Heart left ventricle (tissue), 16 donors: ENCODE measurements around the gene ARHGEF12. TPM values are rescaled to one million over a fixed set of nuclear protein-coding genes. Genes with fewer than 3 reads are reported as not detected.

Experiments used
- ATAC-seq, 4 donors: fragments of 200-7000 bp; cut with Tn5 transposase; one replicate each; pipeline ENCODE4 v1.9.1; 2020 to 2022; ENCODE audit warnings: moderate library complexity in 4 of 4, mild to moderate bottlenecking in 3 of 4, moderate number of reproducible peaks in 1 of 4
- DNase-seq, 5 donors: peaks; one replicate each; pipeline ENCODE4 v3.0.0-alpha.2; 2020
- H3K27ac ChIP-seq, 12 donors: fragments of 200-600 bp; sonication (generic) in 4 of 12; one replicate each; pipeline versions ENCODE4 v1.5.0 to v1.8.0; 2016 to 2022; ENCODE audit warnings: mild to moderate bottlenecking in 2 of 12
- H3K27me3 ChIP-seq, 9 donors: fragments of 200-600 bp; sonication (generic) in 2 of 9; one replicate each; pipeline versions ENCODE4 v1.5.1 to v1.8.0; 2016 to 2022; ENCODE audit warnings: mild to moderate bottlenecking in 3 of 9
- H3K36me3 ChIP-seq, 9 donors: fragments of 200-600 bp; sonication (generic) in 2 of 9; one replicate each; pipeline versions ENCODE4 v1.5.0 to v1.8.0; 2018 to 2022; ENCODE audit warnings: mild to moderate bottlenecking in 2 of 9
- H3K4me1 ChIP-seq, 12 donors: fragments of 200-600 bp; sonication (generic) in 4 of 12; one replicate each; pipeline versions ENCODE4 v1.5.0 to v1.8.0; 2016 to 2022; ENCODE audit warnings: mild to moderate bottlenecking in 3 of 12
- H3K4me3 ChIP-seq, 12 donors: fragments of 200-600 bp; sonication (generic) in 4 of 12; one replicate each; pipeline versions ENCODE4 v1.5.0 to v1.8.0; 2017 to 2022; ENCODE audit warnings: mild to moderate bottlenecking in 9 of 12, moderate library complexity in 4 of 12
- H3K9me3 ChIP-seq, 12 donors: fragments of 200-600 bp; sonication (generic) in 4 of 12; one replicate each; pipeline versions ENCODE4 v1.5.0 to v1.8.0; 2016 to 2022; ENCODE audit warnings: mild to moderate bottlenecking in 1 of 12
- POLR2A ChIP-seq, 2 donors: fragments of 450-650 bp; IDR thresholded peaks; one replicate each; pipeline ENCODE4 v1.6.1; 2017; ENCODE audit warnings: antibody characterized with exemption in 2 of 2, mild to moderate bottlenecking in 2 of 2, moderate library complexity in 2 of 2
- WGBS, 4 donors: extraction: QIAGEN DNeasy Blood & Tissue Kit in 2 of 4; methylation state at CpG; one replicate each; pipeline versions ENCODE4 v1.1.5 to v1.1.7; 2013 to 2018; 5-methylcytosine and 5-hydroxymethylcytosine counted together
- intact Hi-C, 10 donors: fragments of 100-400 bp; cut with DNase I; formaldehyde crosslinking; loops; one replicate each; pipeline versions ENCODE4 v1.11.1 to v1.14.2; 2022
- polyA plus RNA-seq, 2 donors: library from polyadenylated mRNA; stranded (reverse); fragments of 200-250 nt; gene quantifications; one replicate each; pipeline ENCODE4 v1.2.3, GENCODE V29; 2013
- total RNA-seq, 9 donors: library from RNA; depleted of rRNA in 2 of 9; stranded (reverse); fragments of >200 nt in 2 of 9; fragmentation: NEBNext Ultra II Directional in 3 of 9; extraction: Animal tissue kit (Norgen Biotek cat#: 25700) in 3 of 9; gene quantifications; one replicate each; pipeline versions ENCODE4 v1.1.0 to v1.2.4, GENCODE V29; 2016 to 2023
- TF ChIP-seq, protein P1 (sequence below), 12 donors: fragments of 200-600 bp; sonication (generic) in 4 of 12; IDR thresholded peaks; one replicate each; pipeline versions ENCODE4 v1.5.0 to v1.8.0; 2018 to 2022; ENCODE audit warnings: antibody characterized with exemption in 12 of 12, mild to moderate bottlenecking in 5 of 12
- donor health status: ischemic (EF 13 %, LVEDD 7.1; RV severe dilation, severe dysfunction).
- donor health status: healthy with polysubstance abuse.
- donor health status: DM: no; HTN: yes; CAD: no.
- donor health status: DM: no; HTN: no; CAD: no.
- donor health status: ischemic (EF 25% LVEDD 6.9; RV normal size, moderate dysfunction).
- donor health status: ischemic (EF 25% LVEDD 5.7; RV mildly dilated, moderate dysfunction).
- donor health status: healthy.
- donor health status: DM: yes; HTN: yes; CAD: no.
- donor health status: ischemic (EF 35%, LVEDD 5.7; RV mildly dilated, moderate dysfunction).
- donor health status: nonischemic (EF 11% LVEDD 7.7; RV severe dilation, severe dysfunction).
- donor health status: DM: yes; HTN: yes; CAD: no.
- donor health status: PGD.
- donor health status: ischemic (EF 29% LVEDD 5.4; RV normal size, mild dysfunction).
- donor health status: nonischemic (EF 23%, LVEDD 6.1; RV moderate dilation, normal function).

Gene ARHGEF12
- total and polyA plus RNA-seq, 11 donors, result 22.0 to 140 (median 112) TPM

DNA sequence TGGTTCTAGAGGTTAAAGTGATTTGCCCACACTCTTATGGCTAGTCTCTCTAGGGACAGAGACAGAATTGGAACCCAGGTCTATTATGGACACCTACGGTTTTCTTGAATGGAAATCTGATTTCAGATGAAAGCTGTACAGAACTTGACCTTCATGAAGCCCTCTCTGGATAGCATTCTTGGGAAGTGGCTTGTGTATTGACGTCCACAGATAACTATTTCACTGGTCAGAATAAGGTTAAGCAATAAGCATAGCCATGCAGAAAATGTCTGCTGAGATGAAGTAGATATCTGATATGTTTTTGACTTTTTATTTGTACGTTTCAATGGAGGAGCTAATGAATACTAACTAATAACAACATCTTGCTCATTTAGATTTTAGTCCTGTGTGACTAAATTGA lies 10.0 kb upstream of the ARHGEF12 start:
- intact Hi-C loops, result loop anchor here in 1 of 10 donors (10.0 kb wide), 1 partner anchor 359 kb away; no protein-coding TSS in a partner anchor
- WGBS, 4 donors, result 25 to 39% (median 33%) methylated on average over 3 of the region's 3 CpGs
- TF ChIP-seq POLR2A (IDR thresholded peaks at IDR 0.05), result no peak
- TF ChIP-seq, protein P1, sequence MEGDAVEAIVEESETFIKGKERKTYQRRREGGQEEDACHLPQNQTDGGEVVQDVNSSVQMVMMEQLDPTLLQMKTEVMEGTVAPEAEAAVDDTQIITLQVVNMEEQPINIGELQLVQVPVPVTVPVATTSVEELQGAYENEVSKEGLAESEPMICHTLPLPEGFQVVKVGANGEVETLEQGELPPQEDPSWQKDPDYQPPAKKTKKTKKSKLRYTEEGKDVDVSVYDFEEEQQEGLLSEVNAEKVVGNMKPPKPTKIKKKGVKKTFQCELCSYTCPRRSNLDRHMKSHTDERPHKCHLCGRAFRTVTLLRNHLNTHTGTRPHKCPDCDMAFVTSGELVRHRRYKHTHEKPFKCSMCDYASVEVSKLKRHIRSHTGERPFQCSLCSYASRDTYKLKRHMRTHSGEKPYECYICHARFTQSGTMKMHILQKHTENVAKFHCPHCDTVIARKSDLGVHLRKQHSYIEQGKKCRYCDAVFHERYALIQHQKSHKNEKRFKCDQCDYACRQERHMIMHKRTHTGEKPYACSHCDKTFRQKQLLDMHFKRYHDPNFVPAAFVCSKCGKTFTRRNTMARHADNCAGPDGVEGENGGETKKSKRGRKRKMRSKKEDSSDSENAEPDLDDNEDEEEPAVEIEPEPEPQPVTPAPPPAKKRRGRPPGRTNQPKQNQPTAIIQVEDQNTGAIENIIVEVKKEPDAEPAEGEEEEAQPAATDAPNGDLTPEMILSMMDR (IDR thresholded peaks at IDR 0.05), result no peak
- H3K27me3 ChIP-seq, result peaks cover 0 to 44% (median 0%) of the 10 kb centered on the region in 9 donors
- peaks cover 0 to 30% (median 8%) of the 10 kb centered on the region in 9 donors for H3K36me3 ChIP-seq
- DNase-seq, result no peak
- peak overlapping the region; percentile 87 to 98 (median 94) for H3K27ac ChIP-seq
- H3K4me1 ChIP-seq, result peaks cover 3 to 39% (median 26%) of the 10 kb centered on the region in 12 donors
- peak overlapping the region; percentile 63 to 97 (median 78) for H3K4me3 ChIP-seq
- H3K9me3 ChIP-seq, result no peaks in the 10 kb centered on the region
- ATAC-seq, result peak in 2 of 4 donors; percentile 5 to 42

DNA sequence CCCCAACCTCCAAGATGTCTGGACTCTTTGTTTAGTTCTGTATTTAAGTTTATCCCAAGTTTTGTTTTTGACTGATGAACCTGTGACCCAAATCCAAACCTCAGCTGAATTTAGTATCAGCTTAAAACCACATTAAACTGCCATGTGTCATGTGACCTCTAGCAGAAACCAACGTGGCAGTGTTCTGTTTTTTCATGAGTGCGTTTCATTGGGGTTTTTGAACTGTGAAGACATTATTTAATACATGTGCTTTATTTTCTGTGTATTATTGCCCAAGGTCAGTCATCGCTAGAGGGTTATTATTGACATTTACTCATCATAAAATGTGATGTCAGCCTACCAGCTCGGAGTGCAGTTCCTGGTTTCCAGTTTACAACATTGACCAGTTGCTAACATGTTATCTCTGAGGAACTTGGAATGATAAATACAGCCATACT lies 9.3 kb upstream of the ARHGEF12 start:
- intact Hi-C loops, result loop anchor here in 1 of 10 donors (10.0 kb wide), 1 partner anchor 358 kb away; no protein-coding TSS in a partner anchor
- H3K9me3 ChIP-seq, result no peaks in the 10 kb centered on the region

DNA sequence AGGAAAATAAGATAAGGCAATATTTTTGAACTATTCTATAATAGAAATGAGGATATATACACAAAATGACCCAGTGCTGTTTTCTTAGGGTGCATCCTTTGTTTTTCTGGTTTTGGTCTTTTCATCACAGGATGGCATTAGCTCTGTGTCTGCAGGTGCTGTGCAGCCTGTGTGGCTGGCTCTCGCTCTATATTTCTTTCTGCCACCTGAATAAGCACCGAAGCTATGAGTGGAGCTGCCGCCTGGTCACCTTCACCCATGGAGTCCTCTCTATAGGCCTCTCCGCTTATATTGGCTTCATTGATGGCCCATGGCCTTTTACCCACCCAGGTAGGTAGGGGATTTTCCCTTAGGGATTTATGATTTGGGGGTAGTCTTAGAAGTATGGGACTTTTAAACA lies 8.9 kb upstream of the ARHGEF12 start:
- WGBS, 4 donors, result 66 to 78% (median 70%) methylated on average over 4 of the region's 4 CpGs
- H3K4me3 ChIP-seq, result peak overlapping the region in 1 of 12 donors; percentile 76
- DNase-seq (no peak), ATAC-seq (no peak)
- peaks cover 3 to 50% (median 37%) of the 10 kb centered on the region in 12 donors for H3K4me1 ChIP-seq
- intact Hi-C loops, result loop anchor here in 1 of 10 donors (10.0 kb wide), 1 partner anchor 357 kb away; no protein-coding TSS in a partner anchor
- peaks cover 0 to 33% (median 8%) of the 10 kb centered on the region in 9 donors for H3K36me3 ChIP-seq
- TF ChIP-seq POLR2A (IDR thresholded peaks at IDR 0.05), result no peak
- TF ChIP-seq, protein P1 (IDR thresholded peaks at IDR 0.05), result no peak
- peaks cover 0 to 49% (median 0%) of the 10 kb centered on the region in 9 donors for H3K27me3 ChIP-seq
- no peaks in the 10 kb centered on the region for H3K9me3 ChIP-seq
- H3K27ac ChIP-seq, result peak overlapping the region in 9 of 12 donors; percentile 41 to 98 (median 95)

More for the DNA sequence above, 9.3 kb upstream of the ARHGEF12 start:
- Histone ChIP-seq H3K4me1 (peaks cover 3 to 46% (median 32%) of the 10 kb centered on the region in 12 donors), H3K36me3 (peaks cover 0 to 33% (median 8%) of the 10 kb centered on the region in 9 donors), H3K4me3 (peak overlapping the region in 7 of 12 donors; percentile 76 to 97 (median 85)), H3K27me3 (peaks cover 0 to 46% (median 0%) of the 10 kb centered on the region in 9 donors), H3K27ac (peak overlapping the region; percentile 87 to 98 (median 94))
- TF ChIP-seq, protein P1 (IDR thresholded peaks at IDR 0.05), result no peak
- no peak for TF ChIP-seq POLR2A (IDR thresholded peaks at IDR 0.05)
- 23 to 37% (median 30%) methylated on average over 4 of the region's 4 CpGs for WGBS, 4 donors
- DNase-seq (no peak), ATAC-seq (no peak)

DNA sequence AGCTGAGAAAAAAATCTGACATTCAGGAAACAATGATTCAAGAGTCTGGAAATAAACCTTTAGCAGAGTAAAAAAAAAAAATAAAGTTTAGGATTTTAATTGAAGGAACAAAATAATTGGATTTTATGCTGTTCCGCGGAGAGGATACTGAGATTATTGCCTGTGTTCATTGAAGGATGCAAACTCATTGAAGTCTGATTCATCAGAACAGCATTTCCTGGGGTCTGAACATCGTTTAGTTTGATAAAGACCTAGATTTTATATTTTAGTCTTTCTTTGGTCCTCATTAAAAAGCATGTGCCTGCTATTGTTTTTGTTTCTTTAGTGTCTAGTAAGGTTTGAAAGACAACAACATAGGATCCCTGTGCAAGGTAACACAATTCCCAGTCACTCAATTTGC lies 6.7 kb upstream of the ARHGEF12 start:
- TF ChIP-seq POLR2A (IDR thresholded peaks at IDR 0.05), result no peak
- TF ChIP-seq, protein P1 (IDR thresholded peaks at IDR 0.05), result no peak
- ATAC-seq (no peak), DNase-seq (no peak)
- WGBS, 4 donors, result 78 to 82% (median 79%) methylated on average over 3 of the region's 3 CpGs
- peaks cover 0 to 33% (median 8%) of the 10 kb centered on the region in 9 donors for H3K36me3 ChIP-seq
- peaks cover 3 to 72% (median 53%) of the 10 kb centered on the region in 12 donors for H3K4me1 ChIP-seq
- H3K27ac ChIP-seq, result no peak overlapping the region
- intact Hi-C loops, result loop anchor here in 1 of 10 donors (10.0 kb wide), 1 partner anchor 355 kb away; no protein-coding TSS in a partner anchor
- no peaks in the 10 kb centered on the region for H3K9me3 ChIP-seq
- H3K27me3 ChIP-seq, result peaks cover 0 to 33% (median 0%) of the 10 kb centered on the region in 9 donors
- H3K4me3 ChIP-seq, result no peak overlapping the region
